HL-60 (cell line): Measurements from ENCODE around the gene SIL1.

Experiments used
- CTCF ChIP-seq: IDR thresholded peaks from one replicate; pipeline ENCODE4 v1.5.1; 2011; ENCODE audit warnings: low read length, control low read depth, inconsistent platforms; ENCODE audit not compliant: insufficient read depth
- POLR2AphosphoS5 ChIP-seq: IDR thresholded peaks from 2 replicates; pipeline ENCODE4 v1.6.1; 2012; ENCODE audit warnings: low read depth

- no peak for TF ChIP-seq CTCF
- no peak for TF ChIP-seq POLR2AphosphoS5
Measured at GRCh38 chr5:139156814-139157213, 41.4 kb downstream of the SIL1 start.
